ENCODE data around the gene DUSP21.
"Not testable (repeated sequence)": the region's sequence is repeated elsewhere in the genome, so short reads cannot be mapped to it uniquely, and the experiment has no call there.

DUSP21 gene

DNA sequence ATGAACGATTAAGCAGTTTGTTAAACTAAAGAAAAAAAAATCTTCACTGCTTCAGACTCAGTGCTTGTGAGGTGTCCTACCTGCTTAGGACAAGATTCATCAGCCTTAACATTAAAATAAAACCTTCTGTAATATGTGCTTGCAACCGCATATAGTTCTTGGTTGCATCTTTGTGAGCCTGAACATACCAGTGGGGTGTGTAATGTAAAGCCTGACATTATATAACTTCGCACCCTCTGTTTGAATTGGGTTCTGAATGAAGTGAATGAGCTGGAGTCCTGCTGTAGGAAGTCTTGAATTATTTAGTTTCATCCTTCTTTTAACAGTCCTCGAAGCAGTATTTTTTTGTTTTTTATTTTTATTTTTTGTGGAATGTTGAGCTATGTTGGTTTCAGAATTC is 32.3 kb downstream of the DUSP21 start:
- no peak for DNase-seq (ENCODE audit: low read depth in 2 of 2)

DNA sequence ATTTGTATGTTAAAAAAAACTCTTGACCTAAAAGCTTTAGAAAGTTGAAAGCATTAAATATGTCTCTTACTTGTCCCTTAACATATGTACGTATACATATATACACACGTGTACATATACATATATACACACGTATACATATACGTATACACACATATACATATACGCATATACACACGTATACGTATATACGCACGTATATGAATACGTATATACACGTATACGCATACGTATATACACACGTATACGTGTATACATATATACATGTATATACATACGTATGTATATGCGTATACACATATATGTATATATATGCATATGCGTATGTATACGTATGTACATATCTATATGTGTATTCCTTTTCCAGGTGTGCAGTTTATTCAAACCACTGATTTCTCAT is 32.9 kb downstream of the DUSP21 start:
- DNase-seq (ENCODE audit: low read depth in 2 of 2): no peak

DNA sequence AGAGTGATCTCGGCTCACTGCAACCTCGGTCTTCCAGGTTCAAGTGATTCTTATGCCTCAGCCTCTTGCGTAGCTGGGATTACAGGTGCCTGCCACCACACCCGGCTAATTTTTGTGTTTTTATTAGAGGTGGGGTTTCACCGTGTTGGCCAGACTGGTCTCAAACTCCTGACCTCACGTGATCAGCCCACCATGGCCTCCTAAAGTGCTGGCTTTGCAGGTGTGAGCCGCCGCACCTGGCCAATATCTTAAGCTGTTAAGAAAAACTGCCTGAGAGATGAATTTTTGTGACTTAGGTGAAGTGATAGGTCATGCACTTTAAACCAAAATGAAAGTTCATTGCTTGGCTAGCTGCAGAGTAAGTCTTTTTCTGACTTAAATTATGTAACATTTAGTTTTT is 35.0 kb downstream of the DUSP21 start:
- no peak for DNase-seq (ENCODE audit: low read depth in 2 of 2)

DNA sequence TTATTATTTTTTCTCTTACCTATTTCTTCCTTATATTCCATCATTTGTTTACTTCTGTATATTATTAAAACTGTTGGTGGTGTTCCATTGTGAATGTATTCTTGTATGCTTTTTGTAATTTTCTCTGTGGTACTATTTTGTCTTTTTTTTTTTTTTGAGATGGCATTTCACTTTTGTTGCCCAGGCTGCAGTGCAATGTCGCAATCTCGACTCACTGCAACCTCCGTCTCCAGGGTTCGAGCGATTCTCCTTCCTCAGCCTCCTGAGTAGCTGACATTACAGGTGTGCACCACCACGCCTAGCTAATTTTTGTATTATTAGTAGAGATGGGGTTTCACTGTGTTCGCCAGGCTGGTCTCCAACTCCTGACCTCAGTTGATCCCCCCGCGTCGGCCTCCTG is 37.7 kb downstream of the DUSP21 start:
- DNase-seq (ENCODE audit: low read depth in 2 of 2): no peak

DNA sequence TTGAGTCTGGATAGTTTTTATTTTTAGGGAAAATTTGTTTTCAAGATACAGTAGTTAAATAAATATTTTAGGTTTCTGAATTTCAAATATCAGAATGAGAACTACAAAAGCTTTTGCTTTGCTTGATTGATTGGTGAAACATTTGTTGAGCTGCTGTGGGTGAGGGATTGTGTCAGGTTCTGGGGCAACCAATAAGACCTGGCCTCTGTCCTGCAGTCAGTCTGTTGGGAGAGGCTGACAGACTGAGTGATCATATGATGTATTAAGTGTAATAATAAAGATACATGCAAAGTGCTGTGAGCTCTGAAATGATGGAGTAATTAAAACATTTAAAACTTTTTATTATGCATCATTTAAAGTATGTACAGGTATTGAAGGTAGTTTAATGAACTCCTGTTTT is 38.8 kb downstream of the DUSP21 start:
- no peak for DNase-seq (ENCODE audit: low read depth in 2 of 2)

DNA sequence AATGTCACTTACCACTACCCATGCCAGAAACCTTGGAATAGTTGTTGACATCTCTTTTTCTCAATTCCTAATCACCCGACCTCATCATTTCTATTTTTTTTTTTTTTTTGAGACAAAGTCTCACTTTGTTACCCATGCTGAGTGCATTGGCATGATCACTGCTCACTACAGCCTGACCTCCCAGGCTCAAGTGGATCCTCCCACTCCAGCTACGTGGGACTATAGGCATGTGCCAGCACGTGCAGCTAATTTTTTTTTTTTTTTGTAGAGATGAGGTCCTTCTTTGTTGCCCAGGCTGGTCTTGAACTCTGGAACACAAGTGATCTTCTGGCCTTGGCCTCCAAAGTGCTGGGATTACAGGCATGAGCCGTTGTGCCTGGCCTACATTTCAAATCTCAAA is 41.1 kb downstream of the DUSP21 start:
- DNase-seq (ENCODE audit: low read depth in 2 of 2): no peak

DNA sequence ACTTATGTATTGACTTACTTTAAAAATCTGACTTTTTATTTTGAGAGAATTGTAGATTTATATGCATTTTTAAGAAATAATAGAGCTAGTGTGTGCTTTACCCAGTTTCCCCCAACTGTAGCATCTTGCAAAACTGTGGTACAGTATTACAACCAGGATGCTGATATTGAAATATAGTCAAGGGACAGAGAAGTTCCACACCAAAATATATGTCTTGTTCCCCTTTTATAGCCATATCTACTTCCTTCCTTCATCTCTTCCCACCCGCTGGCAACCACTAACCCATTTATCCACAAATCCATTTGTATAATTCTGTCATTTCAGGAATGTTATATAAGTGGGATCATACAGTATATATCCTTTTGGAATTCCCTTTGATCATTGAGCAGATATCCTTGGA is 46.0 kb downstream of the DUSP21 start:
- DNase-seq (ENCODE audit: low read depth in 2 of 2): no peak

DNA sequence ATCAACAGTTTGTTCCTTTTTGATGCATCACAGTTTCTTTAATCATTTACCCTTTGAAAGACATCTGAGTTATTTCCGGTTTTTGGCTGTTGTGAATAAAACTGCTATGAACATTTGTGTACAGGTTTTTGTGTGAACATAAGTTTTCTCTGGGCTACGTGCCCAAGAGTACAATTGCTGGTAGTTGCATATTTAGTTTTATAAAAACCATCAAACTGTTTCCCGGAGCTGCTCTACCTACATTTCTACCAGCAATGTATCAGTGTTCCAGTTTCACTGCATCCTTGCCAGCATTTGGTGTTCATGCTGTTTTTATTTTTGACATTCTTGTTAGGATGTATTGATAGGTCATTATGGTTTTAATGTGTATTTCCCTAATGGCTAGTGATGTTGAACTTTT is 46.4 kb downstream of the DUSP21 start:
- no peak for DNase-seq (ENCODE audit: low read depth in 2 of 2)

DNA sequence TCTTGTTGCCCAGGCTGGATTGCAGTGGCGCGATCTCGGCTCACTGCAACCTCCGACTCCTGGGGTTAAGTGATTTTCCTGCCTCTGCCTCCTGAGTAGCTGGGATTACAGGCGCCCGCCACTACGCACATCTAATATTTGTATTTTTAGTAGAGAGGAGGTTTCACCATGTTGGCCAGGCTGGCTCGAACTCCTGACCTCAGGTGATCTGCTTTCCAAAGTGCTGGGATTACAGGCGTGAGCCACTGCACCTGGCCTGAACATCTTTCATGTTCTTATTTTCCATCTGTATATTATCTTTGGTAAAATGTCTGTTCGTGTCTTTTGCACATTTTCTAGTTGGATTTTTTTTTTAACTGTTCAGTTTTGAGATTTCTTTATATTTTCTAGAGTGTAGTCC is 46.9 kb downstream of the DUSP21 start:
- not testable (repeated sequence) for DNase-seq (ENCODE audit: low read depth in 2 of 2)

DNA sequence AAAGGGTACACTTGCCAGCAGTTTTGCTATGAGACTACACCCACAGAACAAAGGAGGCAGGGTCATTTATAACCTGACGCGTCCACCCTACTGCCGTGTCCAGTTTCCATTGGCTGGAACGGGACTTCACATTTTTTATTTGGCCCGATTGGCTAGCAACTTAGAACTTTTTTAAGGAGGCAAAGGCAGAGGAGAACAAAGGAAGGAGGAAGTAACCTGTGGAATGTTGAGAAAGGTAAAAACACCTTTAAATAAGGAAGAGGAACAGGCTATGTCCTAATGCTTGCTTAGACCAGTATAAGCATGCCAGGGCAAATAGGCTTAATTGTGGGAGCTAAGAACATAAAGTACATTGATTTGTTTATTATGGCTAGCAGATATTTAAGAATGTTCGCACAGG is 47.8 kb downstream of the DUSP21 start:
- DNase-seq (ENCODE audit: low read depth in 2 of 2): no peak

Measured in stimulated activated CD4-positive, alpha-beta T cell treated with anti-CD3 and anti-CD28 coated beads, Interleukin-1b, Interleukin-23, amount 100 ng/mL, for 1 hour (primary cell).